ENCODE measurements around the gene KIF26B.
"Not testable (repeated sequence)": the region's sequence is repeated elsewhere in the genome, so short reads cannot be mapped to it uniquely, and the experiment has no call there.

KIF26B gene

DNA sequence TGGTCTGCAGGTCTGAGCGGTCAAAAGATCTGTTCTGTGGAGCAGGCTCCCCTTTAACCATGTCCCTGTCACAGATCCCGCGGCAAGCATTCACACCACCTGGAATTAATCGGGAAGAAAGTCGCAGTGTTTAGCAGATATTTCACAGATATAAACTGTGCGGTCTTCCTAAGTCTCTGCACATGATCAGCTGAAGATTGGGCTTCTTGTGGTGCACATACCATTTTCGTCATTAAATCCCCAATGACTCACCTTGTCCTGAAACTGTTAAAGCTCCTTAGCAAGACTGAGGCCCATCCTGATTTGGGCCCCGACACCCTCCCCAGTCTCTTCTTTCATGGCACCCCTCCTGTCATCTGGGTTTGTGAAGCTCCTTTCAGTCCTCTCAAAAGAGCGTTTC is 158.8 kb downstream of the KIF26B start:
- no peak for DNase-seq (ENCODE audit: low read depth in 1 of 2, low spot score in 1 of 2)

DNA sequence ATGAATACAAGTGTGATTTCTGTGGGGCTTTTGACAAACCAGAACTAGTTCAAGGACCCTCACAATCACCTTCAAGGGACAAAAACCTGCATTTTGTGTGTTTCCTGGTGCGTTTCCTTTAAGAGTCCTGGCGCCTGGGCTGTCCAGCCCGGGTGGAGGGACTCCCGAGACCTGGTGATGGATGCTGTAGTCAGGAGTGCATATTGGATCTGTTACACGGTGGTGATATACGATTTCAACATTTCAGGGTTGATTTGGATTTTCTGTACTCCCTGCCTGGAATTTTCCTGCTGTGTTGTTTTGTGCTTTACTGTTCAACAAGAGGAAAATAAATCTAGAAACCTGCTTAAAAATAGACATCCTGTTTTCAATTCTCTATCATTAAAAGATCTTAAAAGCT is 162.0 kb downstream of the KIF26B start:
- DNase-seq (ENCODE audit: low read depth in 1 of 2, low spot score in 1 of 2): no peak

DNA sequence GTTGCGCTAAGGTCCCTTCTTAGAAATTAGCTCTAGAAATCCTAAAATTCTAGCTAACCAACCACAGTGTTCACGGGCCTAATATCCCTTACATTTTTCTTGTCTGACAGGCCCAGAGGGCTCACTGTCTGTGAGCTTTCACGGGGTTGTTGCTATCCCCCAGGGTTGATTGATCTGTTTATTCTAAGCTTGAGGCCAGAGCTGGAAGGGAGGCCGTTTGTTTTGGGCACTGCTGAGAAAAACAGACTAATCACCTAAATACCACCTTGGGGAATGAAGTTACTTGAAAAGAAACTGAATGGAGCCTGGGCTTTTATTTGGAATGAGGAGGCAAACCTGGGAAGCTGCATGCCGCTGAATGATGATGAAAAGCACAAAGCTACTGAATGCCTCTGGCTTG is 162.4 kb downstream of the KIF26B start:
- no peak for DNase-seq (ENCODE audit: low read depth in 1 of 2, low spot score in 1 of 2)

DNA sequence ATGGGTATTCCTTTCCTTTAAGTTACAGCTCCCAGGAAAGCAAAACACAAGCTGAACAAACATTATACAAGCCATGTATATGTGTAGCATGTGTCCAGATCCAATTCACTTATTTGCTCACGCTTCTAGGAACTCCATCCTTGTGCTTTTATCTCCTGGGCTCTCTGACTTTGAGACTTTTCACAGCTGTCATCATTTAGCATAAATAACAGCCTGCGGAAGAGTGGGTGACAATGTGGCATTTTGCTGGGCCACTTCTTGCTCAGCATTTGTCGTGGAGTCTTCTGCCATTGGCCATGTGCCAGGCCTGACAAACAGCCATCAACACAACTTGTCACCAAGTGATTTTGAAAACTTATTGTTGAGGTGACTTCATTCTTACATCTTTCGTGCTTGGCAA is 164.3 kb downstream of the KIF26B start:
- DNase-seq (ENCODE audit: low read depth in 1 of 2, low spot score in 1 of 2): no peak

DNA sequence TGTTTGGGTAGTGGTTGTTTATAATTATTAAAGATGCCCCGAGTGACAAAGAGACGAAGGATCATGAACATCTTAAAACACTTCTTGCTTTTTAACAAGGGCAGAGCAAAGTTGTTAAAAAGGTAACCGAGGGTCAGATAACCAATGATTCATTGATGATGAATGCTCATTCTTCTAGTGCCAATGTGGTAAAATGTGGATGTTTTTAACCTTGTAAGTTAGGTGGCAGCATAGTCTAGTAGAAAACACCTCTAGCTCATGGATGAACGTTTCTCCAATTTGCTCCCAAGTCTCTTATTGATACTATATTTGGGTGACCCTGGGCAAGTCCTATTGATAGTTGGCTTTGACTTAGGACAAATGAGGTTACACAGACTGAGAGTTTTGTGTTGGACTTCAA is 167.9 kb downstream of the KIF26B start:
- DNase-seq (ENCODE audit: low read depth in 1 of 2, low spot score in 1 of 2): no peak

DNA sequence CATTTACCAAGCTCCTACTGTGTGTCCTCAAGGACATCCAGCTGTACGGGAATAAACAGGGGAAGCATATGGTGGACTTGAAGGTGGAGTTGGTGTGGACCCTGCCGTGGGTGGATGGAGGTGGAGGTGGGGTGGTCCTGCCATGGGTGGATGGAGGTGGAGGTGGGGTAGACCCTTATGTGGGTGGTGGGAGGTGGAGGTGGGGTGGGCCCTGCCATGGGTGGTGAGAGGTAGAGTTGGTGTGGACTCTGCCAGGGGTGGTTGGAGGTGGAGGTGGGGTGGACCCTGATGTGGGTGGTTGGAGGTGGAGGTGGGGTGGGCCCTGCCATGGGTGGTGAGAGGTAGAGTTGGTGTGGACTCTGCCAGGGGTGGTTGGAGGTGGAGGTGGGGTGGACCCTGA is 169.0 kb downstream of the KIF26B start:
- DNase-seq (ENCODE audit: low read depth in 1 of 2, low spot score in 1 of 2): not testable (repeated sequence)

DNA sequence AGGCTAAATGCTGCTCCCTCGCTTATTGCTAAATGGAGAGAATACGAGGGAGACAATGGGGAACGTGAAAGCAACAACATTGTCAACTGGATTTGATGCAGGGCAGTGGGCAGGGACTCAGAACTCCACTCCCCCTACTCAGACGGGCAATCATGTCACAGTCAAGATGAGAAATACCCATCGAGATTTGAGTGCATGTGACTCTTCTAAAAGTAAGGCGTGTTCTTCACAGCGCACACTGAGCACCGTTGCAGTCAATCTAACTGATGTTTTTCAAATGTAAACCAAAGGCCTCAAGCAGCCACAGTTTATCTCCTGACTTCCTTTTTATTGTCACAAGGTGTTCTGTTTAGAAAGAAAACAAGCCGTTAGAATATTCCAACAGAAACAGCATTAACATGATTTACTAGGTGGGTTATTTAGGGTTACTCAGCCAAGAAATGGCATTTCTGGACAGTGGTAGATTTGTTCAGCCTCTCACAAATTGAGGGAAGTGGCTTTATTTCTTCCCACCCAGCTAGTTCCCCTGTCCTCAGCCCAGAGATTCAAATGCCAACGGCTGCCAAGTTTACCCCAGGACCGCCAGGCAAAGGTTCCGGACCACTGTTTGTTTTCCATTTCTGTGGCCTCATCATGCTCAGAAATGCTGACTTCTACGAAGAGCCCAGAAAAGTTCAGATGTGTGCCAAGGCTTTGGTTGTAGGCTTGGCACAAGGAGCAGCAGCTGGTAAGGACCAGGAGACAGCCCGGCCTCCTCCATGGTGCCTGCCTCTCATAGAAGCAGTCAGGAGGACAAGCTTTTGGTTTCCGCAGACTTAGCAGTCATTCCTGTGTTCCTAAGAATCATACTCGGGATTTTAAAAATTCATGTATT is 171.4 kb downstream of the KIF26B start:
- DNase-seq (ENCODE audit: low read depth in 1 of 2, low spot score in 1 of 2): no peak

DNA sequence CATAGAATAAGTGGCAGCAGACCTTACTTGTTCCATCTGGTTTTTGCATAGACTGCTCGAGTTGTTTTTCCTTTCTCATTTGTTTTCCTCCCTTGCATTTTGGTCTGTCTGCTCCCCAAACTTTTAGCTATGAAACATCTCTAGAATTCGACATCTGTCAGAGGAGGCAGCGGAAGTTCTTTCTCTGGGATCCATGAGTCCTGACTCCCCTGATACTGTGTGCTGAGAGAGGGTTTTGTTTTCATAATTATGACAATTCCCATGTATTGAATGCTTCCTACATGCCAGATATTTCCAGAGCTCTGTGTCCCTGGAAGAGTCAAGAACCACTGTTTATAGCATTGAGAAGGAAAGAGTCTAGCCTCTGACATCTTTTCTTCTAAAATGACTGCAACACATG is 172.6 kb downstream of the KIF26B start:
- DNase-seq (ENCODE audit: low read depth in 1 of 2, low spot score in 1 of 2): no peak

DNA sequence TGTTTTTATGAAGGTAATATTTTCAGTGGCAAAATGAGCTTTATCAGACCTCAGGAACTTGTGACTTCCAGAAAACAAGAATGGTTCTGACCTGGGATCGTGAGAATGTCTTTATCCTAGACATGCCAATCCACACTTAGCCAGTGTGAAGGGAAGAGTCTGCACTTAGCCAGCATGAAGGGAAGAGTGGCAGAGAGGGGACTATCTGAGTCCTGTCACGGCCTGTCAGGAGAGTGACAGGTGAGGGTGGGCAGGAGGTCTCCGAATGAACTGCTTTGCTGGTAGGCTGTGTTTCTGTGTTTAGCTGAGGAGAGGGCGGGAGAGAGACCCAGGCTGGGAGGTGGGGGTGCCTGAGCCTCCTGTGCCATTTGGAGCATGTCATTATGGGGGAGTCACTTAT is 173.1 kb downstream of the KIF26B start:
- DNase-seq (ENCODE audit: low read depth in 1 of 2, low spot score in 1 of 2): no peak

DNA sequence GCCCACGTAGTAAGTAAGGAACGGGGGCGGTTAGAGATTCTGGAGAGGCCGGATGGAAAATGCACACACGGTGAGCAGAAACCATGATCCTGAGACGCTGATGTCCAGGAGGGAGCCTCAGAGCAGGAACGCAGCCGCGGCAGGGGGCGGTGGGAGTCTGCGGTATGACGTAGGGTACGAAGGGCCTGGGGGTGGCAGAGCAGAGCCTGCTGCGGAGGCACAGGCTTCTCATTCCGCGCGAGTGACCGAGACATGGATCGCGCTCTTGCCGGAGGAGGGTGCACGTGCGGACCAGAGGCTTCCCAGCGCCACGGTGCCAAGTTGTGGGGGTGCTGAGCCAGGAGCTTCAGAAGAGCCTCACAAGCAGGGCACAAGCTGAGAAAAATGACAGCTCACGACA is 176.2 kb downstream of the KIF26B start:
- DNase-seq (ENCODE audit: low read depth in 1 of 2, low spot score in 1 of 2): no peak

DNA sequence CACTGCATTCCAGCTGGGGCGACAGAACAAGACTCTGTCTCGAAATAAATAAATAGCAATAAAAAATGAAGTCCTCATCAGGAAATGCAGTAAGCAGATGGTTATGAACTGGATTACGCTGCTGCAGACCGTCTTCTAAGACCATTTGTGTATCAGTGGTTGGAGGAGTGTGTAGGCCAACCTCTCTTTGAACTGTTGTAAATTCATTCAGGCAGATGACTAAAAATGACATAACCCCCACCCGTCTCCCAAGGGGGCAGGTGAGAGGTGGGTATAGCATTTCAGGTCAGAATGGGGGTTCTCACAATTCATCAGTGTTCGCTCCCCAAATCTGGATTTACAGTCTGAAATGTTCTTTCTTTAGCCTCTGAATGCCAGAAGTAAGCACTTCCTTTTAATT is 177.3 kb downstream of the KIF26B start:
- no peak for DNase-seq (ENCODE audit: low read depth in 1 of 2, low spot score in 1 of 2)

DNA sequence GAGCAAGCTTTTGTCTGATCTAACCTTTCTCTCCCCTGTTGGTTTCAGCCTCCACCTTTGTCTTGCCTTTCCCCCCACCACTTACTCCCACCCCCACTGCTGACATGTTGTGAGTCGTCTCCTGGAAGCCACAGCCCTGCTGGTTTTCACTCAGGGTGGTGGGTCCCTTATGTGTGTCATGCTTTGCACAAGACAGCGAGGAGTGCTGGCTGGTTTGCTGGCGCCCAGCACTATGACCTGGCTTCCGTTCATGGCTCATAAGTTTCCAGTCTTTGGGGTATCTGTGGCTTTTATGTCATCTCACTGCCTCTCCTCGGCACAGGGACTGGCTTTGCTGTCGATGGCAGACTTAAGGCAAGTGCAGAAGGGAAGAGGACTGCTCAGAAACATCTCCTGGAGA is 177.7 kb downstream of the KIF26B start:
- peak in 1 of 2 donors; percentile 5 for DNase-seq (ENCODE audit: low read depth in 1 of 2, low spot score in 1 of 2)

DNA sequence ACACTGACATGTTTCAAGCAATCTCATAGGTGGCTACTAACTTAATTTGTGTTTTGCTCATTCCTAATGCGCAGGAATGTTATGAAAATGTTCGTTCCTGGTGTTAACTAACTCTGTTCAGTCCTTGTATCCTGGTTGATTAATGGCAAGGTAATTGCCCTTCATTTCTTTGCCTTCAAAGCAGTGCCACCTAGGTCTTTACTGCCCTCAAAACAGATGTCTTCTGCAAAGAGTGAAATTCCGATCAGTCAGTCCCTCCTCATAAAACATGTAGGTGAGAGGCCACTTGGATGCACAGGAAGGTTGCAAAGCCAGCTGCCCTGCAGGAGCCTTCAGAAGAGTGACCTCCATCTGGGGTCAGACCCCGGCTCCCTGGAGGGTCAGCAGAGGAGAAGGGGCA is 179.4 kb downstream of the KIF26B start:
- DNase-seq (ENCODE audit: low read depth in 1 of 2, low spot score in 1 of 2): no peak

DNA sequence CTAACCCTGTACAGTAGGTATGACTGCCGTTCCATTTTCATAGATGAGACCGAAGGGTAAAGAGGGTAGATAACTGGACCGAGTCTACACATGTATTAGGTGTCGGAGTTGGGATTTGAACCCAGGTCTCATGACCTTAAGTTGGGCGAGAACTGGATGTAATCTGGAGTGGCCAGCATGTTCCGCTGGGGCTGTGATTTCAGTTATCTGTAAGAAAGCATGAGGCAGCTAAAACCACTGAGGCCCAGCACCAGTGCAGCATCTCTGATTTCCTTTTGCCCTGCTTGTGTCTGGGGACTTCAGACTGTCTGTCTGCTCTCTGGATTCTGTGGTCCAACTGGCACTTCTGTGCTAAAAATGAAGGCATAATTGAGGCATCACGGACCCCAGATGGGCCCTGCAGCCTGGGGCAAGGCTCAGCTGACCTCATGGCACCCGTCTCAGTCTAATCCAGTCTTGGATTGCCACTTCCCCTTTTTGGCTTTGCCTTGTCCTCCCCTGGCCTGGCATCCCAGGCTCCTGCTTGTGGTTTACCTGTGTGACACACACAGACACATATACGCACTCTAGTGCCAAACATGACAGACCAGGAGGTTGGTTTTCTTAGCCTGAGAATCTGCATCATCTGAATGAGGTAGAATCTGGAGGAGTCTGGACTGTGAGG is 180.2 kb downstream of the KIF26B start:
- DNase-seq (ENCODE audit: low read depth in 1 of 2, low spot score in 1 of 2): no peak

DNA sequence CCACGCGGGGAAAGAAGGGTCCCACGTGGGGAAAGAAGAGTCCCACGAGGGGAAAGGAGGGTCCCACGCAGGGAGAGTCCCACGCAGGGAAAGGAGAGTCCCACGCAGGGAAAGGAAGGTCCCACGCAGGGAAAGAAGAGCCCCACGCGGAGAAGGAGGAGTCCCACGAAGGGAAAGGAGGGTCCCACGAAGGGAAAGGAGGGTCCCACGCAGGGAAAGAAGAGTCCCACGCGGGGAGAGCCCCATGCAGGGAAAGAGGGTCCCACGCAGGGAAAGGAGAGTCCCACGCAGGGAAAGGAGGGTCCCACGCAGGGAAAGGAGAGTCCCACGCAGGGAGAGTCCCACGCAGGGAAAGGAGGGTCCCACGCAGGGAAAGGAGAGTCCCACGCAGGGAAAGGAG is 180.9 kb downstream of the KIF26B start:
- DNase-seq (ENCODE audit: low read depth in 1 of 2, low spot score in 1 of 2): not testable (repeated sequence)

DNA sequence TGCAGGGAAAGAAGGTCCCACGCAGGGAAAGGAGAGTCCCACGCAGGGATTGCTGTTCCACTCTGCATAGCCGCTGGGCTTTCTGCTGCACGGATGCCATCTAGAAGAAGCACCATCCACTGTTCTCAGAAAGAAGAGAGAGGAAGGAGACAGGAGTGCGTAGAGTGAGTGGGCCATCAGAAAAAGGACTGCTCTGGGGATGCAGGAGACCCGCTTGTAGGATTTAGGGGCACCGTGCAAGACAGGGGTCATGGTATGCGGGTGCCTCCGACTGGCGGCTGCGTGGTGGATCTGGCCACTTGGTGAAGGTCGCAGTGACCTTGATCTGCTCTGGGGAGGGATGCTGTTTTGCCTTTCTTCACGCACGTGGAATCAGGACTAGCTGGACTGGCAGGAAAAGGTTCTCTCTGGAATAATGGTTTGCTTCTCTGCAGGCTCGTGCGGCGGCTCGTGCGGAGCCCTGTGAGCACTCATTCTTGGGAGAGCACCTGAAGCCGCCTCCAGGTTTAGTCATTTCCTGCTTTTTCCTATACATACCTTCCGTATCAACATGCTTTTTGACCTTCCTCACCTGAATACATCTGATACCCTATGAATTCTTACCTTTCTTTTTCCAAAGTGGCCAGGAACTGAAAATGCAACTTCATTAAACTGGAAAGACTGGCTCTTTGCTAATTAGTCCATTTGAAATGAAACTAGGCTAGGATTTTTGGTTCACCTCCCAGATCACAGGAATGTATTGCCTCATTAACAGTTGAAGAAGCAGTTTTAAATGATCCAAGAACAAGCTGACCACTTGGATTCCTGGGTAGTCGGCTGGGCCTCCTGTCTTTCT is 181.6 kb downstream of the KIF26B start:
- no peak for DNase-seq (ENCODE audit: low read depth in 1 of 2, low spot score in 1 of 2)

DNA sequence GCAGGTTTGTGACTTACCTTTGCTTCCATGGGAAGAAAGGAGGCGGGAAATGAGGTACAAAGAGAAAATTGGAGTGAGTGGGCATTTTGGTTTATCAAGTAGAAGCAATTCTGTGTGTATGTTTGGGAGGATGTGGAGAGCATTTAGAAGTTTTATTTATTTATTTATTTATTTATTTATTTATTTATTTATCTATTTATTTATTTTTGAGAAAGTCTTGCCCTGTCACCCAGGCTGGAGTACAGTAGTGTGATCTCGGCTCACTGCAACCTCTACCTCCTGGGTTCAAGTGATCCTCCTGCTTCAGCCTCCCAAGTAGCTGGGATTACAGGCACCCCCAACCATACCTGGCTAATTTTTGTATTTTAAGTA is 182.2 kb downstream of the KIF26B start:
- DNase-seq (ENCODE audit: low read depth in 1 of 2, low spot score in 1 of 2): not testable (repeated sequence)

DNA sequence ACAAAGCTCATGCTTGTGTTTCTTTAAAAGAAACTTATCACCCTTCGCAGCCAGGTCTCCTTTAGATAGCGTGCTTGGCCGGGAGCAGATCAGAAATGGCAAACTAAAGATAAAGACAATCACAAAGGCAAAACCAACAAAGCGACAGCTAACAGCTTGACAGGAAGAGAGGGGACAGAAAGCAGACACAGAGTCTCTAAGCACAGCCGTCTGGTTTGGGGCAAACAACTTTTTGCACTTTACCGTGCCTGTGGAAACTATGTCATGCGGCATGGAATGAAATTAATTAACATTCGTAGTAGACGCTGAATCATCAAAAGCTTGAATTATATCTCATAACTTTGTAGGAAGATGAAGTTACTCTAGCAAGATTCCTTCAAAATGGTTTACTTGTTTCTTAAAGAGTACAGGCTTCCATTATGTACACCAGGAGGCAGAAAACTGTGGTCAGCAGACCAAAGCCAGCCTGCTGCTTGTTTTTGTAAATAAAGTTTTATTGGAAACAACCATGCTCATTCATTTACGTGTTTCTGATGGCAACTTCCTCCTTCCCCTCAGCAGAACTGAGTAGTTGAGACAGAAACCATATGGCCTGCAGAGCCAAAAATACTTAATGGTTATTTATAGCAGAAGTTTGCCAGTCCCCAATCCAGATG is 183.2 kb downstream of the KIF26B start:
- no peak for DNase-seq (ENCODE audit: low read depth in 1 of 2, low spot score in 1 of 2)

DNA sequence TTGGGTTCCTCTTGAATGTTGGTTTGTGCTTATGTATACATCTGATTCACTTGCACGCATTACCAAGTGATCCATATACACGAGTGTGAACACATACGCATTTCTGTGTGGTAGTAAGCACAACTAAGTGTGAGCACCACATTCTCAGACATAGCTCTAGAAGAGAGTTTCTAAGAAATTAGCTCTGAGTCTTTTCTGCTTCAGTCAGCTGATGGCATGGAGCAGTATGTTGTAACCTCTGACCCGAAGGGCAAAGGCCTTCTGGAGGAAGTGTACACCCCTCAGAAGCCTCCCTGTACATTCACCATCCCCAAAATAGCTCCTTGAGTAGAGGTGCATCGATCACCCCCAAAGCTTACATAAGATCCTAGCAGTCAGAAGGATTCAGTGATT is 183.7 kb downstream of the KIF26B start:
- no peak for DNase-seq (ENCODE audit: low read depth in 1 of 2, low spot score in 1 of 2)

DNA sequence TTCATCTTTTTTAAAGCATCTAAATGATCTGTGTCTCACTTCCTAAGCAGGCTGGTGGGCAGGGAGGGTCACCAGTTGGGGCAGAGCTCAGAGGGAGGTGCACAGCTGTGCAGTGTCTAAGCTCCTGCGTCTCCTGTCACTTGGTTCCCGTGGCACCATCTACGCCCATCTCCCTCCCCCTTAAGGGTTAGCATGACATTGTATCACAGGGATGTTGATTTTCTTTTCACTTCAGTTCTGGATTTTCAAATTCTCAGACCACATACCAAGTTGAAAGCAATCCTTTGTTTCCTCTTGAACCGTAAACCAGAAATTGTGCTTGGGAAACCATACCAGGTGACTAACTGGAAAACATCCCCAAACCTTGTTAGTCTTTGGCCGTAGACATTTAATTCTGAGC is 187.0 kb downstream of the KIF26B start:
- no peak for DNase-seq (ENCODE audit: low read depth in 1 of 2, low spot score in 1 of 2)

DNA sequence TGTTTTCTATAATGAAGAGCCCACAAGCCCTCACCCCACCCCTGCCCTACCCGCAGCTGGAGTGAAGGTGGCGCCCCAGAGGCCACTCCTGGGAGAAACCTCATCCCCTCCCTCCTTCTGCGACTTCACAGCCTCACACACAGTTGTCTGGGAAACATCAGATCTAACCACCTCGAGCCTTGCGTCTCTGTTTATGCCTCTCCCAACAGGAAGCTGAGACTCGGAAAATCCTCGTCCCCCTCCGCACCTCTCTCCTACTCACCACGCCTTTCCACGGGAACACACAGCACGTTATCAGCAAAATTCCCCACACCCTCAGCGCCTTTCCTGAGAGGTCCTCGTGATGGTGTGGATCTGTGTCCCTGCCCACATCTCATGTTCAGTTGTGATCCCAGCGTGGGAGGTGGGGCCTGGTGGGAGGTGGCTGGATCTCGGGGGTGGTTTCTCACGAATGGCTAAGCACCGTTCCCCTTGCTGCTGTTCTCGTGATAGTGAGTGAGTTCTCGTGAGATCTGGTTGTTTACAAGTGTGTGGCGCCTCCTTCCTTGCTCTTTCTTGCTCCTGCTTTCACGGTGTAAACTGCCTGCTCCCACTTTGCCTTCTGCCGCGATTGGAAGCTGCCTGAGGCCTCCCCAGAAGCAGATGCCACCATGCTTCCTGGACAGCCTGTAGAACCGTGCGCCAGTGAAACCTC is 190.6 kb downstream of the KIF26B start:
- no peak for DNase-seq (ENCODE audit: low read depth in 1 of 2, low spot score in 1 of 2)

All from stimulated activated CD4-positive, alpha-beta T cell treated with anti-CD3 and anti-CD28 coated beads, Interleukin-15, amount 100 ng/mL, for 1 hour (primary cell).